Stimulated activated CD4-positive, alpha-beta T cell treated with anti-CD3 and anti-CD28 coated beads, Interleukin-4, amount 100 ng/mL, for 24 hours (primary cell): ENCODE measurements around the gene NDUFB7.
"Not testable (repeated sequence)": the region's sequence is repeated elsewhere in the genome, so short reads cannot be mapped to it uniquely, and the experiment has no call there.

Experiments
- DNase-seq: peaks from one replicate; pipeline ENCODE4 v3.0.0-alpha.2; 2020

The NDUFB7 gene

DNA sequence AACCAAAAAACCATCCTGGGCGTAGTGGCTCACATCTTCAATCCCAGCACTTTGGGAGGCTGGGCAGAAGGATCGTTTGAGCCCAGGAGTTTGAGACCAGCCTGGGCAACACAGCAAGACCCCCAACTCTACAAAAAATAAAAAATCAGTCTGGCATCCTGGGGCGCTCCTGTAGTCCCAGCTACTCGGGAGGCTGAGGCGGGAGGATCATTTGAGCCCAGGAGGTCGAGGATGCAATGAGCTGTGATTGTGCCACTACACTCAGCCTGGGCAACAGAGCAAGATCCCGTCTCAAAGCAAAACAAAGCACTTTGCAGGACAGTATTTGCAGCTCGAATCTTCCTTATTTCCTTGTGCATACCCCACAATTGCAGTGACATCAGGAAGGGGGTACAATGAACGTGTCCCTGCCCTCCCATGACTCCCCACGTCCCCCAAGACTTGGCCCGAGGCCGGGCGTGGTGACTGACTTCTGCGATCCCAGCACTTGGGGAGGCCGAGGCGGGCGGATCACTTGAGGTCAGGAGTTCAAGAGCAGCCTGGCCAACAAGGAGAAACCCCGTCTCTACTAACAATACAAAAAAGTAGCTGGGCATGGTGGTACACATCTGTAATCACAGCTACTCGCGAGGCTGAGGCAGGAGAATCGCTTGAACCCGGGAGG lies 870 bp downstream of the NDUFB7 start:
- DNase-seq: no peak

DNA sequence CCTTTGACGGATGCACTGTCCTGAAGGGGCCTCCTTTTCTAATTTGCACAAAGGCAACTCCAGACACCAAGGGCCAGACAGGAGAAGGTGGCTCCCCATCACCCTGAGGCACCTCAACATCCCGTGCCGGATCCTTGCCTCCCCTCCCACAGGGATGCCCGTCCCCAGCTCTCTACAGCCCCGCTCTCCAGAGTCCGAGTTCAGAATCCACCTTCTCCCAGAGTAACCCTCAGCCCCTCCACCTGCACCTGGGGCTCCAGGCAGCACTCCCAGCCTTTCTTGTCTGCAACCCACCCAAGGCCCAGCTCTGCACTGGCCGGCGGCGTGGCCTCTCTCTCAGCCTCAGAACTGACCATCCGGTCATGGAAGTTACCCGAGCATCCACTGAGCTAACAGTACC lies 4.8 kb downstream of the NDUFB7 start:
- DNase-seq: no peak

DNA sequence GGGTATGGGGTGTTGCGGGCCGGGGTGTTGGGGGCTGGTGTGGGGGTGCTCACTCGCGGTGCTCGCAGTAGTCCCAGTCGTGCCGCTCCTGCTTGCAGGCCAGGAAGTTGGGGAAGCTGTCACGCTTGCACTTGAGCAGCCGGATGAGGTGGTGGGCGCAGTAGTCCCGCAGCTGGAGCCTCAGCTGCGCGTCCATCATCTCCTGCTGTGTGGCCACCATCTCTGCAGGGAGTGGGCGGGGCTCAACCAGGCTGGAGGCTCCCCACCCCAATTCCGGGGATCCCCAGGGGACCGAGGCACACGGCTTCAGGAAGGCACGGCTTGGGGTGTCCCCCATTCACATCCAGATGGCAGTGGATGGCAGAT lies 5.2 kb downstream of the NDUFB7 start:
- no peak for DNase-seq

- no peak for DNase-seq
Measured at GRCh38 chr19:14565765-14566711, 5.8 kb downstream of the NDUFB7 start.

DNA sequence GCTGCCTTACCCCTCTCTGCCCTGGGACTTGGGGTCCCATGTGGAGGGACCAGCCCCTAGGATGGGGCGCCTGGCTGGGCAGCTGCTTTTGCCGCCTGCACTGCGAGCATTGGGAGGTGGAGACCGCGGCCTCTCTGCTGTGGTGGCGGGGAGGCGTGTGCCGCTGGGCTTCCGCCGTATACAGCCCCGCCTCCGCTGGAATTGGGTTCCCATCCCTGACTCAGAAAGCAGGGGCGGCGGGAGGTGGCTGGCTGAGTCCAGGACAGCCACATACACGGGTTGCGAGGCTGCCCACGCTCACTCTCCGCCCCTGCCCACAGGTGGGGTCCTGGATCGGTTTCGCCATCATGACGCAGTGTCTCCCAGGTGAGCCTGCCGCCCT lies 6.6 kb downstream of the NDUFB7 start:
- no peak for DNase-seq

GRCh38 chr19:14564652-14565297 lies 7.1 kb downstream of the NDUFB7 start:
- not testable (repeated sequence) for DNase-seq

DNA sequence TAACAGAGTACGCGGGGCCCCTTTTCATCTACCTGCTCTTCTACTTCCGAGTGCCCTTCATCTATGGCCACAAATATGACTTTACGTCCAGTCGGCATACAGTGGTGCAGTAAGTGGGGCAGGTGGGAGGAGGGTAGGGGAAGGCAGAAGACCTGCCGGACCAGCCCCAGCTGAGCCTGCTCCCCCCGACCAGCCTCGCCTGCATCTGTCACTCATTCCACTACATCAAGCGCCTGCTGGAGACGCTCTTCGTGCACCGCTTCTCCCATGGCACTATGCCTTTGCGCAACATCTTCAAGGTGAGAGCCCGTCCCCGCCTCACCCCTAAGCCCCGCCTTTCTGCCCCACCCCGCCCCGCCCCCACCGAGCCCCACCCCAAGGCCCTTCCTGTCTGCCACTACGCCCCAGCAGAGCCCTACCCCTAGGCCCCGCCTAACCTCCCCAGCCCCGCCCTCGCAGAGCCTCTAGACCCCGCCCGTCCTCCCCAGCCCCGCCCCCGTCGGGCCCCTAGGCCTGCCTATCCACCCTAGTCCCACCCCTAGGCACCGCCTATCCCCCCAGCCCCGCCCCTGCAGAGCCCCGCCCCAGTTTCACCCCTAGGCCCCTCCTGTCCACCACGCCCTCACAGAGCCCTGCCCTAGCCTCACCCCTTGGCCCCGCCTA lies 7.7 kb downstream of the NDUFB7 start:
- peak; percentile 38 for DNase-seq

DNA sequence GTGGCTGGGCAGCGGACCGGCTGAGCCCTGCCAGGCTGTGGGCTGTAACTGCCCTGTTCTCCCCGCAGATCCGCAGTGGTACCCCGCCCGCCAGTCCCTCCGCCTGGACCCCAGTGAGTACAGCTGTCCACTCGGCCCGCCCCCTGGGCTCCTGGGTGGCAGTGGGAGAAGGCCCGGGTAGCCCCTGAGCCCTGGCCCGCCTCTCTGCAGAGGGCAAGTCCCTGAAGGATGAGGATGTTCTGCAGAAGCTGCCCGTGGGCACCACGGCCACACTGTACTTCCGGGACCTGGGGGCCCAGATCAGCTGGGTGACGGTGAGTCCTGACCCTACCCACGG lies 8.3 kb downstream of the NDUFB7 start:
- DNase-seq: no peak

DNA sequence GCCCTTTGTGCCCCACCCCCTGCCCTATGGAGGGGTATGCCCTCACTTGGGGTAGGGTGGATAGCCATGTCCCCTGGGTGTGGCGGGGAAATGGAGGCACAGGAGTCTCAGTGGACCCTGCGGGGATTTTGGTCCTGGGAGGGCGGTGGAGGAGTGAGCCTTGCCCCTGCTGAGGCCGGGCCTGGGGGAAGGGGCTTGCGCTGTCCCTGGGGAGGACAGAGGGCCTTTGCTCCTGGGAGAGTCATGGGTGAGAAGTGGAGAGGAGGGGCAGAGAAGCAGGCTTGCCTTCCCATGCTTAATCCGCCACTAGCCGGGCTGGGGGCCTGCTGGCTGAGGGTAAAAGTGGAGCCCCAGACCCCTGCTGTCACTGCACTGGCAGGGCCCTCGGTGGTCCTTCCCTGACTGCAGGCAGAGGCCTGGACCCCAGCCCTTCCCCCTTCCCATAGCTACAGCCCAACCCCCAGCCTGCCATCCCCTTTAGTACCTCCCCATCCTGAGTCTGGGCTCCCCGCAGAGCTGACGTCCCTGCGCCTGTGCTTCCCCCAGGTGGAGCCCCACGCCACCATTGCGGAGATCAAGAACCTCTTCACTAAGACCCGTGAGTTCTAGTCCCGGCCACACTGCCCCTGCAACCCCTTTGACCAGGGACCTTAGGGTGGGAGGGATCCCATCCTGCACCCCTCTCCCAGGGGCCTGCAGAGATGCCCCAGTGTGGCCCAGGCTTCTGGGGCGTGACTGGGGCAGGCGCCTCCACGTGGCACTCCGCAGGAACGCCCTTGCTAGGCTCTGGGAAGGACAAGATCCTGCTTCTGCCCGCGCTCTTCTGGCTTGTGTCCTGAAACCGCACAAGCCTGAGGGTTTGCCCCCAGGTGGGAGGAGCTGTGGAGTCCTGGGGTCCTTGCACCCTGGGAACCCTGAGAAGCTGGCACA lies 8.9 kb downstream of the NDUFB7 start:
- DNase-seq: no peak

GRCh38 chr19:14561847-14562351 lies 10.0 kb downstream of the NDUFB7 start:
- DNase-seq: no peak

- no peak for DNase-seq
Measured at GRCh38 chr19:14561249-14561648, 10.6 kb downstream of the NDUFB7 start.

- no peak for DNase-seq
Measured at GRCh38 chr19:14560776-14561108, 11.1 kb downstream of the NDUFB7 start.

DNA sequence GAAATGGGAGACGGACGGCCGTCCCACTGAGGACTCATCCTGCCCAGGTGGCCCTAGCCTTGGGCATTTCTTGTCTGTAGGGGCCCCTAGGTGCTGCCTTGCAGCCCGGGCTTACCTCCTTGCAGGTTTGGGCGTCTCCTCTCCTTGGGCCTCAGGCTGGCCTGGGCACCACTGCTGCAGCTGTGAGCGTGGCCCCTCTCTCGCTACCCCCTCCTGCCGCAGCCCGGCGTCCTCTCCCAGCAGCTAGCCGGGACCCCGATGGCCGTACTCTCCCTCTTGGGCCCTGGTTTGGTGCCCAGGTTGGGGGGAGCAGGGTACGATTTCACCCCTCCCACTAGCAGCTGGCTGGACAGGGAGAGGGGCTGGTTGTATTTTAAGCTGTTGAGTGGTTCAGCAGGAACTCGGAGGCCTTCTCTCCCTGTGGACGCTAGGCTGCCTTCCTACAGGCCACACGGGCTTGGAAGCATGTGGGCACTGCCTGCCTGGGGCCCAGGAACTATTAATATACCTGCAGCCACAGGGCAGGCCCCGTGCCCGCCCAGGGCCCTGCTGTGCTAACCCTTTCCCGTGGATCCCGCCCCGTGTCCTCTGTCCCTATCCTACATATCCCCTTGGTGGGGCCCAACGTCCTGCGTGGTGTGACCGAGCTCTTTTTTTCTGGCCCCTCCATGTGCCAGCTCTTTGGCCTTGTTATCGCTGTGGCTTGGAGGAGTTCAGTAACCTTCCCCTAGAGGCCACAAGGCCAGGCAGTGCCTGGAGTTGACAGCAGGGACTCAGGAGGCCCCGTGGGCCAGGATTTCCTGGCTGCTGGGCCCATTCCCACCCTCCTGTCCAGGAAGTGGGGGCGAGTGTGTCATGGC lies 11.7 kb downstream of the NDUFB7 start:
- no peak for DNase-seq

- DNase-seq: no peak
Measured at GRCh38 chr19:14558370-14559066, 13.3 kb downstream of the NDUFB7 start.

DNA sequence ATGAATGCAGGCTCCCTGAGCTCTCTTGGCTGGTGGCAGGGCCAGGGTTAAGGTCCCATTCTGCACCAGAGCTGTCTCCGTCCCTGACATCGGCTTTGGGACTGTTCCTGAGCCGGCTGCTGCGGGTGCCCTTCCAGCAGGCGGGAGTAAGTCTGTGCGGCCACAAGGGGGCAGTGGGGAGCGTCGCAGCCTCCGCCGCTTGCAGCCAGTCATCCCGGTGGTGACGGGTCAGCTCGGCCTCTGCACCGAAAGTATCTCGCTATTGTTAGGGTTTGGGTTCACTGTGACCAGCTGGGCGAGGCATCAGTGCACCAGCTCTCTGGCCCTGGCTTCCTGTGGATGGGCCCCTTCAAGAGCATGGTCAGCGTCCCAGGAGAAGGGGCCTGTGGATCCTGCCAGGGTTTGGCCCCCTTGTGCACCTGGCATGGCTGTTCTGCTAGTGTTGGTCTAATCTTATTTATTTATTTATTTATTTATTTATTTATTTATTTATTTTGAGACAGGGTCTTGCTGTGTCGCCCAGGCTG lies 15.1 kb downstream of the NDUFB7 start:
- DNase-seq: peak; percentile 77

DNA sequence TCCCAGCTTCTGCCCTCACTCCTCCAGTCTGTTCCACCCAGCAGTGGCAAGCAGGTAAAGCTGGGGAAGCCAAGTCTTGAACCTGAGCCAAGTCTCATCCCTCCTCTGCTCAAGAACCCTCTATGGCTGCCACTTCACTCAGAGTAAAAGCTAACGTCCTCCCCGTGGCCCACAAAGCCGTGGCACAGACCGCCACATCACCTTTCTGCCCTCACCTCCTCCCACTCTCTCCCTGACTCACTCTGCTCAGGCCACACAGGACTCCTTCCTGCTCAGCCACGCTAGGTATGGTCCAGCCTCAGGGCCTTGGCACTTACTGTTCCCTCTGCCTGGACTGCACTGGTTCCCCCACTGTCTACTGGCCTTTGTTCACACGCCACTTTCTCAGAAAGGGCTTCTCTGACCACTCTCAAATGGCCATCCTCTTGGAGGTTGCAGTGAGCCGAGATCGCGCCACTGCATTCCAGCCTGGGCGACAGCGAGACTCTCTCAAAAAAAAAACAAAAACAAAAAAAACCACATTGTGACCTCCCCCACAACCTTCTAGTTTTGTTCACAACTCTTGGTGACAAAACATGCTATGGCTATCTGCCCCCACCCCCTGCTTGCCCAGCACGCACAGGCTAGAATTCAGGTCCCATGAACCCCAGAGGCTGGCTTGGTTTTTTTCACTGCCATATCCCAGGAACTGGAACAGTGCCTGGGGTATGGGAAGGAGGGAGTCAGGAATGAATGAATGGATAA lies 15.8 kb downstream of the NDUFB7 start:
- DNase-seq: no peak

DNA sequence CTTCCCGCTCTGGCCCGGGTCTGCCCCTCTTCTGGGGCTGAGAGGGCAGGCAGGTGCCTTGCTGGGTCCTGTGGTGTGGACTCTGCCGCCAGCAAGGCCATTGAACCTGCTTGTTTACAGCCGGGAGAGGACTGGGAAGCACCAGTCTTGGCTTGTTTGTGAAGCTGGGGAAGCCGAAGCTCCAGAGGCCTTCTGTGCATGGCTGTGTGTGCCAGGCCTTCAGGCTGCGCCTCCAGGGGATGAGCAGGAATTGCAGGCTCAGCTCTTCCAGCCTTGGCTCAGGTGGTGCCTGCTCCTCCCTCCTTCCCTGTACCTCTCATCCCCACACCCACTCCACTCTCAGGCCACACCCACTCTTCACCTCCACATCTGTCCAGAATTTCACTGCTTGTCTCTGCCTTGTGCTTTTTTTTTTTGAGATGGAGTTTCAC lies 17.5 kb downstream of the NDUFB7 start:
- no peak for DNase-seq

DNA sequence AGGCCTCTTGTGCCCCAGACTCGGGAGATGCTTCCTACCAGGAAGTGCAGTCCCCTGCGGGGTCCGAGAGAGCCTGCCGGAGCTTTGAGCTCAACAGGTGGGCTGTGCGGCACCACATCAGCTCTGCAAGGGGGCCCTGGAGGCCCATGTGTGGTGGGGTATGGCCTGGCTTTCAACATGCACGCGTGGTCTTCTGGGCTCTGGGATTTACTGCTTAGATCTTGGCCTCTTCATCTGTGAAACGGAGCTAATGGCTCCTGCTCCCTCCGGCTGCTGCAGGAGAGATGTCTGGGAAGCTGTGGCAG lies 18.0 kb downstream of the NDUFB7 start:
- DNase-seq: no peak

DNA sequence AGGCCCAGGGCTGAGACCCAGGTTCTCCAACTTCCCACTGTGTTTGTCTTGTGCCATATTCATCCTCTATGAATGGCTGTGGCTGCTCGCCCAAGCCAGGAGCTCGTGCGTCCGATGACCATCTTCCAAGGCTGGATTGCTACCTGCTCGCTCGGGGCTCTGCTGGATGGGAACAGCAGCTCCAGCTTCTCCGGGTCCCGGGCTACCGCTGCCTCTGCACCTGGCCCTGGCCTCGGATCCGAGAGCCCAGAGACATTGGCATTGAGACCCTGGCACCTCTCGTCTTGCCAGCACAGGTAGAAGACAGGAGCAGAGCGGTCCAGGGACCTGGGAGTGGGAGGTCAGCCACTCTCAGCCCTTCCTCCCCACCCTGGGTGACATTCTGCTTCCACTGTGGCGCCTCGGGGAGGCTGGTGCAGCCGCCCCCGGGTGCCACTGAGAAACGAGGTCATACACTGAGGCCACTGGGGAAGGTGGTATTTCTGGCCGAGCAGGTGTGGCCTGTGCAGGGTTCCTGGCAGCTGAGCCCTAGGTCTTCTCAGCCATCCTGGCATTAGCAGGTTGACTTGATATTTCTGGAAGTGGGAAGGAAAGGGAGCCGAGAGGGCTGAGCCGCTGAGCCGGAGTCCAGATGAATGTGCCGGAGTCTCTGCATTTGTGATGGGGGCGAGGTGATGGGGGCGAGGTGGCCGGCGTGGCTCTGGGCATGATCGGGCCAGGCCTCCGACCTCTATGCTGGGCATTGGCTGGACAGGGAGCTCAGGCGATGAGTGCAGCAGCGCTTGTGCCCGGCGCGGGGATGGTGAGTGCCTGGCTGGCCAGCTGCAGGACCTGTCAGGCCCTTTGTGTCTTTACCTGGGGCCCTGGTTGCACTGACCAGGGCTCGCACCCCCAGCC lies 18.6 kb downstream of the NDUFB7 start:
- DNase-seq: no peak
